GM23248 (cell line): ENCODE data around the gene SEMA5B.

Experiments used
- EZH2 ChIP-seq: fragments of 200-600 bp; sonication (generic); IDR thresholded peaks from 2 replicates; pipeline ENCODE4 v1.6.1; 2018; ENCODE audit warnings: antibody characterized with exemption, mild to moderate bottlenecking; ENCODE audit not compliant: insufficient read depth, poor library complexity, severe bottlenecking
- EZH2phosphoT487 ChIP-seq: fragments of 200-600 bp; sonication (generic); IDR thresholded peaks from 2 replicates; pipeline ENCODE4 v1.6.1; 2018; ENCODE audit warnings: antibody characterized with exemption, moderate library complexity, mild to moderate bottlenecking, low read depth; ENCODE audit not compliant: insufficient read depth

DNA sequence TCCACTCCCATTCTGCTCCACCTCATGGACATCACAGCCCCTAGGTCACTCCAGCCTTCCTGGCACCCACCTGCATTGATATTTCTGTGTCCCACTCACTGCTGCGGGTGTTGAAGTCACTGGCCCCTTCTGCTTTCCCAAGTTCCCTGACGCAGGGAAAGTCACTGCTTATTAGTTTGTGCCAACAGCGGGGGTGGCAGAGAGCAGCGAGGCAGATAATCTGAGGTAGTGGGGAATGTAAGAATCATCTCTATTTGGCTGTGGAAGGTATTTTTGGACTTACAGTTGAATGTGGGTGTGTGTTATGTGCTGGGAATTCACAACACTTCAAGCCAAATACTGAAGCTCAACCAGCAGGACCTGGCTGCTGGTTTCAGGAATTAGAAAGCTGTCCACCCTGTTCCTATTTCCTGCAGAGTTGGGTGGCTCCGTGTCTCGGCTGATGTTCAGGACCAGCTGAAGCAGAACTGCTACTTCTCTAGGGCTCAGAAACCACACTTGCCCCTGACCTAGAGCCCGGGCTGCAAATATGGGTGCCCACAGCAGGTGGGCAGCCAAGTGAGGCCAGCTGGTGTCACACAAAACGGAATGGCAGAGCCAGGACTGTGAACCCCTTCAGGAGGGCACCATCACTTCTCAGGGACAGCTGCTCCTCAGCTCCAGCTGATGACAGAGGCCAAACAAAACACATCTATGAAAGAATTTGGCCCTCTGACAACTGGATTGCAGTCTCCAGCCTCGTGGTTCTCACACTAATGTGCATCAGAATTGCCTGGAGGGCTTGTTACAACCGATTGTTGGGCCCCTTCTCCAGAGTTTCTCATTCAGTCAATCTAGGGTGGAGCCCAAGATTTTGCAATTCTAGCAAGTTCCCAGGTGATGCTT lies 57.7 kb downstream of the SEMA5B start:
- TF ChIP-seq EZH2, result no peak
- TF ChIP-seq EZH2phosphoT487, result no peak
